Femur (tissue), 1 donor: ENCODE data around the gene SKAP2.

ENCODE experiments used
- DNase-seq: peaks from one replicate; pipeline ENCODE4 v3.0.0-alpha.2; 2017

Gene SKAP2

GRCh38 chr7:26658389-26659084 is 205.9 kb downstream of the SKAP2 start:
- DNase-seq: no peak

- DNase-seq: no peak
These were observed 206.6 kb downstream of the SKAP2 start for GRCh38 chr7:26657686-26658388.

GRCh38 chr7:26657206-26657641 is 207.2 kb downstream of the SKAP2 start:
- no peak for DNase-seq

- DNase-seq: no peak
These were observed 207.7 kb downstream of the SKAP2 start for GRCh38 chr7:26656735-26657134.

- DNase-seq: no peak
These were observed 208.6 kb downstream of the SKAP2 start for GRCh38 chr7:26655781-26656180.

GRCh38 chr7:26653430-26654399 is 210.7 kb downstream of the SKAP2 start:
- DNase-seq: no peak

GRCh38 chr7:26652401-26653100 is 211.8 kb downstream of the SKAP2 start:
- DNase-seq: no peak

GRCh38 chr7:26650103-26650502 is 214.3 kb downstream of the SKAP2 start:
- no peak for DNase-seq

GRCh38 chr7:26649388-26649787 is 215.0 kb downstream of the SKAP2 start:
- DNase-seq: no peak

- DNase-seq: no peak
These were observed 215.8 kb downstream of the SKAP2 start for GRCh38 chr7:26648554-26648953.

- DNase-seq: no peak
These were observed 217.9 kb downstream of the SKAP2 start for GRCh38 chr7:26646336-26647048.

GRCh38 chr7:26645121-26645520 is 219.3 kb downstream of the SKAP2 start:
- DNase-seq: no peak

- DNase-seq: no peak
These were observed 222.0 kb downstream of the SKAP2 start for GRCh38 chr7:26642416-26642815.

GRCh38 chr7:26639695-26640094 is 224.7 kb downstream of the SKAP2 start:
- no peak for DNase-seq

- no peak for DNase-seq
These were observed 225.3 kb downstream of the SKAP2 start for GRCh38 chr7:26639111-26639510.

- no peak for DNase-seq
These were observed 226.2 kb downstream of the SKAP2 start for GRCh38 chr7:26638140-26638539.

GRCh38 chr7:26637610-26638009 is 226.8 kb downstream of the SKAP2 start:
- no peak for DNase-seq

GRCh38 chr7:26636808-26637207 is 227.6 kb downstream of the SKAP2 start:
- DNase-seq: no peak

GRCh38 chr7:26633557-26633956 is 230.8 kb downstream of the SKAP2 start:
- DNase-seq: no peak

- DNase-seq: no peak
These were observed 232.8 kb downstream of the SKAP2 start for GRCh38 chr7:26631601-26632000.

- DNase-seq: no peak
These were observed 233.3 kb downstream of the SKAP2 start for GRCh38 chr7:26630941-26631580.
